IMR-90 (cell line): ENCODE measurements around the gene SLC5A2. TPM values are rescaled to one million over a fixed set of nuclear protein-coding genes. Genes with fewer than 3 reads are reported as not detected.

Experiments used
- ATAC-seq: fragments of 200-7000 bp; cut with Tn5 transposase; 2 replicates; pipeline ENCODE4 v1.9.1; 2020; ENCODE audit warnings: low read depth, mild to moderate bottlenecking, moderate library complexity
- BruUV-seq: library from RNA; stranded (reverse); fragments of 400-500 nt; replicated peaks from 2 replicates; lab custom pipeline; 2021; lab: Mats Ljungman, UMichigan
- CTCF ChIA-PET: fragments of 300-600 bp; formaldehyde crosslinking; extraction: SDS; loops from one replicate; lab custom pipeline; 2021; ENCODE audit warnings: antibody characterized with exemption; lab: Yijun Ruan, JAX
- POLR2A ChIA-PET: fragments of 300-600 bp; sonication (Branson Sonifier 250); formaldehyde crosslinking; loops from one replicate; lab custom pipeline; 2022; ENCODE audit warnings: antibody characterized with exemption; ENCODE audit not compliant: unreplicated experiment; lab: Charles Lee
- DNase-seq: peaks from one replicate; pipeline ENCODE4 v3.0.0; 2013
- H2AFZ ChIP-seq: replicated peaks from 2 replicates; pipeline ENCODE3; 2013; ENCODE audit warnings: low read length, mild to moderate bottlenecking; ENCODE audit not compliant: poor library complexity
- H2AK5ac ChIP-seq: 2 replicates; pipeline ENCODE4 v1.6.1; 2013; ENCODE audit warnings: low read depth, low read length, inconsistent platforms
- H2AK9ac ChIP-seq: replicated peaks from 2 replicates; pipeline ENCODE3; 2013; ENCODE audit warnings: mild to moderate bottlenecking, low read depth, low read length, moderate library complexity; ENCODE audit not compliant: poor library complexity
- H2BK120ac ChIP-seq: 2 replicates; pipeline ENCODE4 v1.6.1; 2013; ENCODE audit warnings: low read depth, low read length, inconsistent platforms
- H2BK15ac ChIP-seq: 3 replicates; pipeline ENCODE4 v1.6.1; 2013; ENCODE audit warnings: low read depth, low read length, inconsistent platforms
- H2BK20ac ChIP-seq: 2 replicates; pipeline ENCODE4 v1.6.1; 2013; ENCODE audit warnings: low read depth, mild to moderate bottlenecking, inconsistent platforms, low read length, moderate library complexity
- H2BK5ac ChIP-seq: 2 replicates; pipeline ENCODE4 v1.6.1; 2013; ENCODE audit warnings: mild to moderate bottlenecking, low read depth, low read length, inconsistent platforms; ENCODE audit not compliant: poor library complexity, severe bottlenecking
- H3K14ac ChIP-seq: replicated peaks from 2 replicates; pipeline ENCODE4 v1.6.1; 2013; ENCODE audit warnings: low read depth, low read length, inconsistent platforms
- H3K18ac ChIP-seq: 2 replicates; pipeline ENCODE4 v1.6.1; 2013; ENCODE audit warnings: low read depth, low read length, control low read depth
- H3K23ac ChIP-seq: 2 replicates; pipeline ENCODE4 v1.6.1; 2013; ENCODE audit warnings: low read depth, low read length, inconsistent platforms
- H3K27ac ChIP-seq: 2 replicates; pipeline ENCODE4 v1.5.1; 2013; ENCODE audit warnings: mild to moderate bottlenecking, control low read depth, low read length; ENCODE audit not compliant: insufficient read depth
- H3K27me3 ChIP-seq: 2 replicates; pipeline ENCODE4 v1.6.1; 2013; ENCODE audit warnings: low read length; ENCODE audit not compliant: control insufficient read depth, insufficient read depth
- H3K36me3 ChIP-seq: 2 replicates; pipeline ENCODE4 v1.6.1; 2013; ENCODE audit warnings: low read length, mixed read lengths; ENCODE audit not compliant: control insufficient read depth, insufficient read depth
- H3K4ac ChIP-seq: 2 replicates; pipeline ENCODE4 v1.6.1; 2013; ENCODE audit warnings: low read depth, low read length, inconsistent platforms
- H3K4me1 ChIP-seq: 2 replicates; pipeline ENCODE4 v1.6.1; 2013; ENCODE audit warnings: low read length, mixed read lengths; ENCODE audit not compliant: control insufficient read depth, insufficient read depth
- H3K4me2 ChIP-seq: 2 replicates; pipeline ENCODE4 v1.6.1; 2013; ENCODE audit warnings: low read depth, mild to moderate bottlenecking, control low read depth, low read length, moderate library complexity
- H3K4me3 ChIP-seq: 2 replicates; pipeline ENCODE4 v1.5.1; 2013; ENCODE audit warnings: low read depth, mild to moderate bottlenecking, control low read depth, low read length, moderate library complexity; ENCODE audit not compliant: insufficient read depth
- H3K56ac ChIP-seq: 2 replicates; pipeline ENCODE4 v1.6.1; 2013; ENCODE audit warnings: low read length, inconsistent platforms; ENCODE audit not compliant: insufficient read depth; ENCODE audit errors: extremely low read depth
- H3K79me1 ChIP-seq, 2 experiments: 2 replicates each; pipeline ENCODE4 v1.6.1; 2013; ENCODE audit warnings: low read length in 2 of 2, inconsistent platforms in 1 of 2, low read depth in 1 of 2
- H3K9ac ChIP-seq: 2 replicates; pipeline ENCODE4 v1.6.1; 2013; ENCODE audit warnings: low read depth, low read length, control low read depth
- H3K9me1 ChIP-seq: 2 replicates; pipeline ENCODE4 v1.6.1; 2013; ENCODE audit warnings: low read length, inconsistent platforms; ENCODE audit not compliant: insufficient read depth
- H3K9me3 ChIP-seq: 2 replicates; pipeline ENCODE4 v1.6.1; 2013; ENCODE audit warnings: low read length; ENCODE audit not compliant: control insufficient read depth, insufficient read depth
- H4K20me1 ChIP-seq: 2 replicates; pipeline ENCODE4 v1.6.1; 2013; ENCODE audit warnings: low read length, inconsistent platforms; ENCODE audit not compliant: insufficient read depth
- H4K5ac ChIP-seq: 2 replicates; pipeline ENCODE4 v1.6.1; 2013; ENCODE audit warnings: mild to moderate bottlenecking, low read depth, low read length, control low read depth
- H4K8ac ChIP-seq, 2 experiments: 2 replicates each; pipeline ENCODE4 v1.6.1; 2013; ENCODE audit warnings: low read depth in 2 of 2, low read length in 2 of 2, control low read depth in 1 of 2, inconsistent platforms in 1 of 2
- H4K91ac ChIP-seq: 2 replicates; pipeline ENCODE4 v1.6.1; 2013; ENCODE audit warnings: low read depth, low read length, inconsistent platforms; ENCODE audit not compliant: insufficient read depth
- BHLHE40 ChIP-seq: fragments of 150-350 bp; IDR thresholded peaks from 2 replicates; pipeline ENCODE4 v1.6.1; 2016; ENCODE audit warnings: mild to moderate bottlenecking, low read depth, low read length
- CHD1 ChIP-seq: IDR thresholded peaks from 2 replicates; pipeline ENCODE4 v1.6.1; 2012; ENCODE audit warnings: low read depth, low read length, improper control_type of control experiment
- CTCF ChIP-seq: conservative IDR thresholded peaks from 2 replicates; pipeline ENCODE4 v1.5.1; 2012; ENCODE audit warnings: mild to moderate bottlenecking, low read depth, low read length, improper control_type of control experiment
- ELK1 ChIP-seq: fragments of 150-350 bp; IDR thresholded peaks from 2 replicates; pipeline ENCODE4 v1.6.1; 2016; ENCODE audit warnings: low read depth, mild to moderate bottlenecking, low read length, moderate library complexity, borderline replicate concordance
- NFE2L2 ChIP-seq: fragments of 150-350 bp; IDR thresholded peaks from 2 replicates; pipeline ENCODE4 v1.6.1; 2016; ENCODE audit warnings: low read depth, mild to moderate bottlenecking, low read length
- POLR2A ChIP-seq: IDR thresholded peaks from 2 replicates; pipeline ENCODE4 v1.6.1; 2012; ENCODE audit warnings: mild to moderate bottlenecking, low read depth, low read length
- RAD21 ChIP-seq: IDR thresholded peaks from 2 replicates; pipeline ENCODE4 v1.6.1; 2012; ENCODE audit warnings: low read length, improper control_type of control experiment
- RFX5 ChIP-seq: IDR thresholded peaks from 2 replicates; pipeline ENCODE4 v1.8.0; 2012; ENCODE audit warnings: low read depth, mild to moderate bottlenecking, low read length, moderate library complexity
- WGBS, 2 experiments: methylation state at CpG; one replicate each; pipeline versions ENCODE4 v1.1.5 to v1.1.7; 2013; ENCODE audit warnings: missing lambda C conversion rate in 2 of 2; ENCODE audit not compliant: insufficient read length in 1 of 2; ENCODE audit errors: extremely low coverage in 2 of 2; 5-methylcytosine and 5-hydroxymethylcytosine counted together
- dilution Hi-C: fragments of 300-500 bp; cut with HindIII; formaldehyde crosslinking; loops from one replicate; pipeline ENCODE4 v1.14.3; 2018; ENCODE audit warnings: low sequenced_read_pairs; ENCODE audit not compliant: unreplicated experiment
- in situ Hi-C: fragments of 300-500 bp; cut with MboI; formaldehyde crosslinking; loops from 3 replicates; pipeline ENCODE4 v1.14.3; 2019; ENCODE audit warnings: low sequenced_read_pairs, inconsistent platforms, mixed read lengths
- intact Hi-C: fragments of 100-400 bp; cut with micrococcal nuclease; formaldehyde crosslinking; loops from 2 replicates; pipeline ENCODE4 v1.10.0; 2022
- polyA plus RNA-seq, 3 experiments: library from polyadenylated mRNA; depleted of rRNA; stranded (reverse); fragments of >200 nt; gene quantifications; 2 replicates each; pipeline ENCODE4 v1.2.3, GENCODE V29; 2012; ENCODE audit warnings: low replicate concordance in 1 of 3
- total RNA-seq: library from RNA; depleted of rRNA; stranded (reverse); fragments of >200 nt; gene quantifications from 2 replicates; pipeline ENCODE4 v1.2.3, GENCODE V29; 2012
- TF ChIP-seq, protein P1 (sequence below): fragments of 150-350 bp; IDR thresholded peaks from 2 replicates; pipeline ENCODE4 v1.6.1; 2017; ENCODE audit warnings: mild to moderate bottlenecking, antibody characterized with exemption, low read length, low read depth

Gene SLC5A2
- total and polyA plus RNA-seq, 2 of the 4 experiments (the other 2 are of a cell fraction): not detected

- TF ChIP-seq ELK1: 0 out of 2 replicates have a peak, but pooled peaks have one; percentile 80
These were observed 25.2 kb downstream of the SLC5A2 start, which contains the start of gene RUSF1 (continued) for GRCh38 chr16:31507929-31508705.

DNA sequence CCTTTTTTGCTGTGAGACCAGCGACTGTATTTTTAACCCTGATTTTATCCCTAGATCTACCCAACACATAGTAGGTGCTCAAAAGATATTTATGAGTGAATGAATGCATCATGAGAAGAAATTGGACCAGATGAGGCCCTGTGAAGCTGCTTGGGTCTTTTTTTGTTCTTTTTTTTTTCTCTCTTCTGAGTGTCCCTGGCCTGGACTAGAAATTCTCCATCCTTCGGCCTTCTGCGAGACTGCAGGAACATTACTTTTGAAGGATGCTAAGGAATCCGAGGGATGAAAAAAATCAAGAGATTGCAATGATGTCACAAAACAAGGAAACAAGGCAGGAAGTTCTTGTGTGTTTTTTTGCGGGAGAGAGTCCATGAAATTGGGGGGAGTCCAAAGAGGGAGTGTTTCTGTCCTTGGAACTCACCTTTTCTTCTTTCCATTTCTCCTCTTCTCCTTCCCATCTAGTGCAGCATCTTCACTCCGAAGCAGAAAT is 25.8 kb downstream of the SLC5A2 start:
- H4K8ac ChIP-seq: peak overlapping the region; percentile 93 to 94
- peaks cover 14% of the 10 kb centered on the region for H3K36me3 ChIP-seq
- H3K56ac ChIP-seq: peak overlapping the region; percentile 78
- CTCF ChIA-PET: no interaction called here
- in situ Hi-C loops: loop anchor here (5.0 to 25.0 kb wide), 3 partner anchors 64 to 369 kb away; partner anchors contain the start of gene ZNF843
- no peaks in the 10 kb centered on the region for H4K20me1 ChIP-seq
- ATAC-seq (peak; percentile 3; the same call in 1 of the 2 replicates), DNase-seq (peak; percentile 56)
- peak overlapping the region; percentile 94 for H4K5ac ChIP-seq
- intact Hi-C loops: loop anchor here (1.0 to 10.0 kb wide), 4 partner anchors 20 to 360 kb away; partner anchors contain the start of gene ZNF843
- H3K4me2 ChIP-seq: peak overlapping the region; percentile 95
- H3K4me3 ChIP-seq: peak overlapping the region; percentile 94
- H3K4ac ChIP-seq: peak overlapping the region; percentile 76
- peaks cover 2% of the 10 kb centered on the region; the same call in 1 of the 2 replicates for H3K9me1 ChIP-seq
- POLR2A ChIA-PET: interaction anchor here (0.6 to 1.6 kb wide), 4 partner anchors 10 to 368 kb away, joined by 5 to 10 read pairs (median 6); partner anchors contain the start of gene ZNF267
- H2BK5ac ChIP-seq: peak overlapping the region; percentile 94
- H2AFZ ChIP-seq: peak overlapping the region; percentile 95
- no CpG with 5 or more reads among the region's 6 CpGs for WGBS, 2 experiments
- H3K4me1 ChIP-seq: peaks cover 5% of the 10 kb centered on the region
- peaks cover 16 to 51% of the 10 kb centered on the region in 2 experiments; a peak in 3 of 4 replicates for H3K79me1 ChIP-seq
- peak overlapping the region; percentile 68 for H3K14ac ChIP-seq
- BruUV-seq: TSS peak; percentile 92
- H3K9me3 ChIP-seq: no peaks in the 10 kb centered on the region
- no peak overlapping the region for H2BK20ac ChIP-seq
- H2AK5ac ChIP-seq: peak overlapping the region; percentile 47; the same call in 1 of the 2 replicates
- H2AK9ac ChIP-seq: no peak overlapping the region
- dilution Hi-C loops: no loop called here
- peak overlapping the region; percentile 92 for H3K23ac ChIP-seq
- H2BK15ac ChIP-seq: no peak overlapping the region
- peak overlapping the region; percentile 78 for H4K91ac ChIP-seq
- peak overlapping the region; percentile 98 for H3K9ac ChIP-seq
- H3K27me3 ChIP-seq: no peaks in the 10 kb centered on the region
- H2BK120ac ChIP-seq: peak overlapping the region; percentile 21; the same call in 1 of the 2 replicates
- peak overlapping the region; percentile 99 for H3K27ac ChIP-seq
- peak overlapping the region; percentile 88 for H3K18ac ChIP-seq
- TF ChIP-seq NFE2L2 (no peak), CHD1 (no peak), CTCF (no peak), BHLHE40 (no peak), POLR2A (no peak), RAD21 (no peak), RFX5 (no peak), ELK1 (no peak)
- TF ChIP-seq, protein P1, sequence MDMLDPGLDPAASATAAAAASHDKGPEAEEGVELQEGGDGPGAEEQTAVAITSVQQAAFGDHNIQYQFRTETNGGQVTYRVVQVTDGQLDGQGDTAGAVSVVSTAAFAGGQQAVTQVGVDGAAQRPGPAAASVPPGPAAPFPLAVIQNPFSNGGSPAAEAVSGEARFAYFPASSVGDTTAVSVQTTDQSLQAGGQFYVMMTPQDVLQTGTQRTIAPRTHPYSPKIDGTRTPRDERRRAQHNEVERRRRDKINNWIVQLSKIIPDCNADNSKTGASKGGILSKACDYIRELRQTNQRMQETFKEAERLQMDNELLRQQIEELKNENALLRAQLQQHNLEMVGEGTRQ: no peak
